ENCODE measurements around the gene MGA.

Gene MGA

GRCh38 chr15:41633609-41634008 is 26.6 kb upstream of the MGA start:
- no CpG with 5 or more reads among the region's 4 CpGs for WGBS (ENCODE audit: insufficient coverage, insufficient read length)
- Histone ChIP-seq H3K36me3 (ENCODE audit: control insufficient read depth, insufficient read depth, low read length) (no peaks in the 10 kb centered on the region), H3K27me3 (ENCODE audit: control insufficient read depth, insufficient read depth, low read length) (no peaks in the 10 kb centered on the region), H3K9me3 (ENCODE audit: control insufficient read depth, insufficient read depth, low read length) (no peaks in the 10 kb centered on the region), H3K27ac (ENCODE audit: low read length) (no peak overlapping the region), H3K4me3 (ENCODE audit: low read length) (no peak overlapping the region), H3K4me1 (ENCODE audit: control insufficient read depth, insufficient read depth, low read length) (peaks cover 7% of the 10 kb centered on the region)
- no peak for DNase-seq (ENCODE audit: low read depth, low spot score)

DNA sequence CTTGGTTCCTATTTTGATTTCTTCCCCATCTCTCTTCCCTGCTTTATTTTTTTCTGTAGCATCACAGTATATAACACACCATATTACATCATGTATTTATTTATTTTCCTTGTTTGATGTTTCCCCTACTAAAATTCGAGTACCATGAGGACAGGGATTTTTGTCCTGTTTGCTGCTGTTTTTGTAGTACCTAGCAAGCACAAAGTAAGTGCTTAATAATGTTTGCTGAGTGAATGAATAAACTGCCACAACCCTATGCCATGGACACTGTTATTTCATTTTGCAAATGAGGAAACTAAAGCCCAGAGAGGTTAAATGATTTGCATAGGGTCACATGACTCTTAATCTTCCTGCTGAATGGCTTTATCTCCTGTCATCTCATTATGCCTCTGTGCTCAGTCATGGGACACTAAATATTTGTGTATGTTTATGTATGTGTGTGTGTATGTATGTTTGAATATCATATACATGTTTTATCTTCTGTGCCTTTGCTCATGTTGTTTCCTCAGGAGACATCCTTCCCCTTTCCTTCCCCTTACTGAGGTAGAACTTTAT is 26.1 kb upstream of the MGA start:
- WGBS (ENCODE audit: insufficient coverage, insufficient read length): no CpG with 5 or more reads among the region's 1 CpG
- H3K4me1 ChIP-seq (ENCODE audit: control insufficient read depth, insufficient read depth, low read length): peaks cover 7% of the 10 kb centered on the region
- no peak overlapping the region for H3K27ac ChIP-seq (ENCODE audit: low read length)
- H3K9me3 ChIP-seq (ENCODE audit: control insufficient read depth, insufficient read depth, low read length): no peaks in the 10 kb centered on the region
- H3K4me3 ChIP-seq (ENCODE audit: low read length): no peak overlapping the region
- H3K27me3 ChIP-seq (ENCODE audit: control insufficient read depth, insufficient read depth, low read length): no peaks in the 10 kb centered on the region
- no peaks in the 10 kb centered on the region for H3K36me3 ChIP-seq (ENCODE audit: control insufficient read depth, insufficient read depth, low read length)
- no peak for DNase-seq (ENCODE audit: low read depth, low spot score)

- H3K4me3 ChIP-seq (ENCODE audit: low read length): no peak overlapping the region
- no CpG with 5 or more reads among the region's 2 CpGs for WGBS (ENCODE audit: insufficient coverage, insufficient read length)
- no peak for DNase-seq (ENCODE audit: low read depth, low spot score)
- no peaks in the 10 kb centered on the region for H3K9me3 ChIP-seq (ENCODE audit: control insufficient read depth, insufficient read depth, low read length)
- H3K36me3 ChIP-seq (ENCODE audit: control insufficient read depth, insufficient read depth, low read length): no peaks in the 10 kb centered on the region
- no peaks in the 10 kb centered on the region for H3K27me3 ChIP-seq (ENCODE audit: control insufficient read depth, insufficient read depth, low read length)
- H3K27ac ChIP-seq (ENCODE audit: low read length): no peak overlapping the region
- H3K4me1 ChIP-seq (ENCODE audit: control insufficient read depth, insufficient read depth, low read length): peaks cover 4% of the 10 kb centered on the region
These were observed 23.1 kb upstream of the MGA start for GRCh38 chr15:41637086-41637485.

GRCh38 chr15:41640985-41641384 is 19.2 kb upstream of the MGA start:
- WGBS (ENCODE audit: insufficient coverage, insufficient read length): no CpG with 5 or more reads among the region's 1 CpG
- no peak for DNase-seq (ENCODE audit: low read depth, low spot score)

GRCh38 chr15:41647262-41647661 is 12.9 kb upstream of the MGA start:
- no peaks in the 10 kb centered on the region for H3K36me3 ChIP-seq (ENCODE audit: control insufficient read depth, insufficient read depth, low read length)
- H3K4me1 ChIP-seq (ENCODE audit: control insufficient read depth, insufficient read depth, low read length): no peaks in the 10 kb centered on the region
- no peak for DNase-seq (ENCODE audit: low read depth, low spot score)
- no peaks in the 10 kb centered on the region for H3K27me3 ChIP-seq (ENCODE audit: control insufficient read depth, insufficient read depth, low read length)
- H3K9me3 ChIP-seq (ENCODE audit: control insufficient read depth, insufficient read depth, low read length): no peaks in the 10 kb centered on the region
- H3K4me3 ChIP-seq (ENCODE audit: low read length): no peak overlapping the region
- no peak overlapping the region for H3K27ac ChIP-seq (ENCODE audit: low read length)

More at GRCh38 chr15:41640985-41641384, 19.2 kb upstream of the MGA start:
- H3K9me3 ChIP-seq (ENCODE audit: control insufficient read depth, insufficient read depth, low read length): no peaks in the 10 kb centered on the region
- H3K4me3 ChIP-seq (ENCODE audit: low read length): no peak overlapping the region
- no peaks in the 10 kb centered on the region for H3K4me1 ChIP-seq (ENCODE audit: control insufficient read depth, insufficient read depth, low read length)
- H3K36me3 ChIP-seq (ENCODE audit: control insufficient read depth, insufficient read depth, low read length): no peaks in the 10 kb centered on the region
- H3K27me3 ChIP-seq (ENCODE audit: control insufficient read depth, insufficient read depth, low read length): no peaks in the 10 kb centered on the region
- no peak overlapping the region for H3K27ac ChIP-seq (ENCODE audit: low read length)

- no peak for DNase-seq (ENCODE audit: low read depth, low spot score)
- H3K4me1 ChIP-seq (ENCODE audit: control insufficient read depth, insufficient read depth, low read length): no peaks in the 10 kb centered on the region
- no peak overlapping the region for H3K4me3 ChIP-seq (ENCODE audit: low read length)
- H3K9me3 ChIP-seq (ENCODE audit: control insufficient read depth, insufficient read depth, low read length): no peaks in the 10 kb centered on the region
- H3K36me3 ChIP-seq (ENCODE audit: control insufficient read depth, insufficient read depth, low read length): no peaks in the 10 kb centered on the region
- no CpG with 5 or more reads among the region's 1 CpG for WGBS (ENCODE audit: insufficient coverage, insufficient read length)
- H3K27ac ChIP-seq (ENCODE audit: low read length): no peak overlapping the region
- no peaks in the 10 kb centered on the region for H3K27me3 ChIP-seq (ENCODE audit: control insufficient read depth, insufficient read depth, low read length)
These were observed 12.1 kb upstream of the MGA start for GRCh38 chr15:41648097-41648496.

DNA sequence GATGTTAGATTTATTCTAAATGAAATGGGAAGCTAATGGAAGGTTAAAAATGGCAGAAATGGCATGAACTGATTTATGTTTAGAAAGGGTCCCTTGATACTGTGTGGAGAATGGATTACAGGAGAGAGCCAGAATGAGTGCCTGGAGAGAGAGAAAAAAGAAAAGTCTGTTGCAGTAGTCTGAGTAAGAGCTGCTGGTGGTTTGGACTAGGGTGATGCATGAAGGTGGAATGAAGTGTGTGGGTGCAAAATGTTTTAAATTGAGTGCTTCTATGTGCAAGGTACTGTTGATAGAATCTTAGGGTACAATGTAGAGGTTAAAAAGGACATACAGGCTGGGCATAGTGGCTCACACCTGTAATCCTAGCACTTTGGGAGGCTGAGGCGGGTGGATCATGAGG is 11.4 kb upstream of the MGA start:
- no peaks in the 10 kb centered on the region for H3K4me1 ChIP-seq (ENCODE audit: control insufficient read depth, insufficient read depth, low read length)
- H3K9me3 ChIP-seq (ENCODE audit: control insufficient read depth, insufficient read depth, low read length): no peaks in the 10 kb centered on the region
- WGBS (ENCODE audit: insufficient coverage, insufficient read length): no CpG with 5 or more reads among the region's 1 CpG
- DNase-seq (ENCODE audit: low read depth, low spot score): no peak
- H3K4me3 ChIP-seq (ENCODE audit: low read length): no peak overlapping the region
- no peaks in the 10 kb centered on the region for H3K27me3 ChIP-seq (ENCODE audit: control insufficient read depth, insufficient read depth, low read length)
- H3K36me3 ChIP-seq (ENCODE audit: control insufficient read depth, insufficient read depth, low read length): no peaks in the 10 kb centered on the region
- H3K27ac ChIP-seq (ENCODE audit: low read length): no peak overlapping the region

DNA sequence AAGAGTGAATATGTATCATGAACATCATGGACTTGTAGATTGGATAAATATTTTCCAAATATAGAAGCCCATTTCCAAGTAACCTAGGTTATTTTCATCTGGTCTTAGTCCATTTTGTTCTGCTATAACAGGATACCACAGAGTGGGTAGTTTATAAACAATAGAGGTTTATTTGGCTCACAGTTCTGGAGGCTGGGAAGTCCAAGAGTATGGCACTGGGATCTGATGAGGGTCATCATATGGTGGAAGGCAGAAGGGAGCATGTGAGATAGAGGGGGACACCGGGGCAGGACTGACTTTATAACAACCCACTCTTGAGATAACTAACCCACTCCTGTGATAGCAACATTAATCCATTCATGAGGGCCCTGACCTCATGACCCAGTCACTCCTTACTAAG is 9.4 kb upstream of the MGA start:
- no peak for DNase-seq (ENCODE audit: low read depth, low spot score)
- Histone ChIP-seq H3K27ac (ENCODE audit: low read length) (no peak overlapping the region), H3K27me3 (ENCODE audit: control insufficient read depth, insufficient read depth, low read length) (no peaks in the 10 kb centered on the region), H3K36me3 (ENCODE audit: control insufficient read depth, insufficient read depth, low read length) (no peaks in the 10 kb centered on the region), H3K4me3 (ENCODE audit: low read length) (no peak overlapping the region), H3K4me1 (ENCODE audit: control insufficient read depth, insufficient read depth, low read length) (no peaks in the 10 kb centered on the region), H3K9me3 (ENCODE audit: control insufficient read depth, insufficient read depth, low read length) (no peaks in the 10 kb centered on the region)
- no CpG with 5 or more reads among the region's 1 CpG for WGBS (ENCODE audit: insufficient coverage, insufficient read length)

DNA sequence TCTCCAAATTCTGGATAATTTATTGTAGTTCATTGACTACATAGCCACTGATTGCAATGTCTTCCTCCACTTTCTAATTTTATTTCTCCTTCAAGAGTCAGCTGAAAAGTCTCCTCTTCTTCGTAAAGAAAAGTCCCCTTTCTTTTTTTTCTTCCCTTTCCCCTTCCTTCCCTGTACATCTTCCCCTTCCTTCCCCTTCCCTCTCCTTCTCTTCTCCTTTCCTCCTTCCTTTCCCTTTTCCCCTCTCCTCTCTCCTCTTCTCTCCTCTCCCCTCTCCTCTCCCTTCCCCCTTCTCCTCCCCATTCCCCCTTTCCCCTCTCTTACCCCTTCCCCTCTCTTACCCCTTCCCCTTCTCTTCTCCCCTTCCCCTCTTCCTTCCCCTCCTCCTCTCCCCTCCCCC is 8.8 kb upstream of the MGA start:
- no CpG with 5 or more reads among the region's 1 CpG for WGBS (ENCODE audit: insufficient coverage, insufficient read length)
- Histone ChIP-seq H3K4me1 (ENCODE audit: control insufficient read depth, insufficient read depth, low read length) (no peaks in the 10 kb centered on the region), H3K9me3 (ENCODE audit: control insufficient read depth, insufficient read depth, low read length) (no peaks in the 10 kb centered on the region), H3K4me3 (ENCODE audit: low read length) (no peak overlapping the region), H3K27me3 (ENCODE audit: control insufficient read depth, insufficient read depth, low read length) (no peaks in the 10 kb centered on the region), H3K36me3 (ENCODE audit: control insufficient read depth, insufficient read depth, low read length) (no peaks in the 10 kb centered on the region), H3K27ac (ENCODE audit: low read length) (no peak overlapping the region)
- no peak for DNase-seq (ENCODE audit: low read depth, low spot score)

DNA sequence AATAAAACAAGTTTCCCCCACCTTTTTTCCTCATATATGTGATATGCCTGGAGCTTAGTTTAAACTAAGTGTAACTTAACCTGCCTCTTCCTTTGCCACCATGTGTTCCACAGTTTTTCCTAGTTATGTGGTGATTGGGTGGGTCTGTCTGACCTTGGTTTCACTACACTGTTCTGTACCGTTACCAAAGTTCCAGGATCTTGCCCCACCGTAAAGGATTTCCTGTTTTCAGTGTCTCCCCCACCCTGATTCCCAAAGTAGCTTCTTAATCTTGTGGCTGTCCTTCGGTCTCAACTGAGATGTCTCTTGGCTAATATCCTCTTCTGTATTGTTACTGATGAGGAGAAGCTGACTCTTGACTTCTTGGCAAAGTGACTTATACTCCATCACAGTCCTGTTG is 6.4 kb upstream of the MGA start:
- no CpG with 5 or more reads among the region's 3 CpGs for WGBS (ENCODE audit: insufficient coverage, insufficient read length)
- Histone ChIP-seq H3K27me3 (ENCODE audit: control insufficient read depth, insufficient read depth, low read length) (no peaks in the 10 kb centered on the region), H3K9me3 (ENCODE audit: control insufficient read depth, insufficient read depth, low read length) (no peaks in the 10 kb centered on the region), H3K36me3 (ENCODE audit: control insufficient read depth, insufficient read depth, low read length) (no peaks in the 10 kb centered on the region), H3K27ac (ENCODE audit: low read length) (no peak overlapping the region), H3K4me3 (ENCODE audit: low read length) (no peak overlapping the region), H3K4me1 (ENCODE audit: control insufficient read depth, insufficient read depth, low read length) (no peaks in the 10 kb centered on the region)
- DNase-seq (ENCODE audit: low read depth, low spot score): no peak

- no peak for DNase-seq (ENCODE audit: low read depth, low spot score)
These were observed 4.5 kb upstream of the MGA start for GRCh38 chr15:41655716-41656115.

More at GRCh38 chr15:41655716-41656115, 4.5 kb upstream of the MGA start:
- WGBS (ENCODE audit: insufficient coverage, insufficient read length): no CpG with 5 or more reads among the region's 4 CpGs
- Histone ChIP-seq H3K27ac (ENCODE audit: low read length) (no peak overlapping the region), H3K4me3 (ENCODE audit: low read length) (no peak overlapping the region), H3K9me3 (ENCODE audit: control insufficient read depth, insufficient read depth, low read length) (no peaks in the 10 kb centered on the region), H3K4me1 (ENCODE audit: control insufficient read depth, insufficient read depth, low read length) (no peaks in the 10 kb centered on the region), H3K36me3 (ENCODE audit: control insufficient read depth, insufficient read depth, low read length) (no peaks in the 10 kb centered on the region), H3K27me3 (ENCODE audit: control insufficient read depth, insufficient read depth, low read length) (no peaks in the 10 kb centered on the region; the same call in 1 of the 2 replicates)

Measured in iPS DF 6.9 (cell line).